Effector memory CD4-positive, alpha-beta T cell (primary cell): ENCODE results near the gene PLSCR3.

ENCODE experiments used
- DNase-seq, 3 donors: peaks; one replicate each; pipeline ENCODE4 v3.0.0-alpha.2; 2020
- H3K27ac ChIP-seq: 2 replicates; pipeline ENCODE4 v1.7.0; 2013; ENCODE audit warnings: mild to moderate bottlenecking, low read length, moderate library complexity; ENCODE audit not compliant: insufficient read depth, poor library complexity, severe bottlenecking
- H3K27me3 ChIP-seq: replicated peaks from 2 replicates; pipeline ENCODE4 v1.7.0; 2013; ENCODE audit warnings: mild to moderate bottlenecking, low read length; ENCODE audit not compliant: insufficient read depth, control insufficient read depth, poor library complexity, severe bottlenecking
- H3K36me3 ChIP-seq: 2 replicates; pipeline ENCODE4 v1.7.0; 2013; ENCODE audit warnings: mild to moderate bottlenecking, low read length, moderate library complexity; ENCODE audit not compliant: control insufficient read depth, insufficient read depth
- H3K4me1 ChIP-seq: 2 replicates; pipeline ENCODE4 v1.7.0; 2013; ENCODE audit warnings: low read length, mild to moderate bottlenecking; ENCODE audit not compliant: control insufficient read depth, insufficient read depth, poor library complexity, severe bottlenecking
- H3K4me3 ChIP-seq: 2 replicates; pipeline ENCODE4 v1.7.0; 2013; ENCODE audit warnings: low read length, low read depth, mild to moderate bottlenecking; ENCODE audit not compliant: insufficient read depth, poor library complexity, severe bottlenecking
- H3K9me3 ChIP-seq: 2 replicates; pipeline ENCODE4 v1.7.0; 2013; ENCODE audit warnings: mild to moderate bottlenecking, low read length, moderate library complexity; ENCODE audit not compliant: control insufficient read depth

Gene PLSCR3

GRCh38 chr17:7426896-7427489 lies 32.7 kb upstream of the PLSCR3 start:
- Histone ChIP-seq H3K36me3 (no peaks in the 10 kb centered on the region), H3K4me1 (no peaks in the 10 kb centered on the region), H3K4me3 (no peak overlapping the region), H3K27ac (no peak overlapping the region), H3K9me3 (no peaks in the 10 kb centered on the region), H3K27me3 (no peaks in the 10 kb centered on the region)
- no peak for DNase-seq

- H3K27ac ChIP-seq, result no peak overlapping the region
- H3K4me1 ChIP-seq, result no peaks in the 10 kb centered on the region
- no peaks in the 10 kb centered on the region for H3K9me3 ChIP-seq
- DNase-seq, result no peak
- H3K4me3 ChIP-seq, result no peak overlapping the region
- no peaks in the 10 kb centered on the region for H3K36me3 ChIP-seq
- no peaks in the 10 kb centered on the region for H3K27me3 ChIP-seq
Measured at GRCh38 chr17:7426203-7426863, 32.0 kb upstream of the PLSCR3 start.

- no peak for DNase-seq
- Histone ChIP-seq H3K27ac (no peak overlapping the region), H3K4me1 (no peaks in the 10 kb centered on the region), H3K9me3 (no peaks in the 10 kb centered on the region), H3K27me3 (no peaks in the 10 kb centered on the region), H3K36me3 (no peaks in the 10 kb centered on the region), H3K4me3 (no peak overlapping the region)
Measured at GRCh38 chr17:7425756-7426155, 31.4 kb upstream of the PLSCR3 start.

GRCh38 chr17:7425316-7425715 lies 31.0 kb upstream of the PLSCR3 start, which contains the start of gene SPEM2:
Gene SPEM2, plus strand, starts transcription at chr17:7425616. Its CDS starts 73 bp downstream, at chr17:7425689.
- Histone ChIP-seq H3K27ac (no peak within 1 kb of the TSS), H3K4me3 (no peak within 1 kb of the TSS), H3K9me3 (no peaks in the 10 kb centered on the region), H3K27me3 (no peaks in the 10 kb centered on the region), H3K4me1 (no peaks in the 10 kb centered on the region), H3K36me3 (no peaks in the 10 kb centered on the region)
- DNase-seq, result no peak

- no peak for DNase-seq
- H3K36me3 ChIP-seq, result no peaks in the 10 kb centered on the region
- no peak overlapping the region for H3K4me3 ChIP-seq
- H3K9me3 ChIP-seq, result no peaks in the 10 kb centered on the region
- no peaks in the 10 kb centered on the region for H3K4me1 ChIP-seq
- no peaks in the 10 kb centered on the region for H3K27me3 ChIP-seq
- no peak overlapping the region for H3K27ac ChIP-seq
Measured at GRCh38 chr17:7423679-7424078, 29.4 kb upstream of the PLSCR3 start.

GRCh38 chr17:7421186-7421585 lies 26.9 kb upstream of the PLSCR3 start:
- Histone ChIP-seq H3K9me3 (no peaks in the 10 kb centered on the region), H3K27ac (no peak overlapping the region), H3K36me3 (no peaks in the 10 kb centered on the region), H3K4me1 (no peaks in the 10 kb centered on the region), H3K4me3 (no peak overlapping the region), H3K27me3 (no peaks in the 10 kb centered on the region)
- DNase-seq, result no peak

- Histone ChIP-seq H3K27ac (no peak within 1 kb of the TSS), H3K4me3 (no peak within 1 kb of the TSS), H3K9me3 (no peaks in the 10 kb centered on the region), H3K27me3 (no peaks in the 10 kb centered on the region), H3K4me1 (no peaks in the 10 kb centered on the region), H3K36me3 (no peaks in the 10 kb centered on the region)
- DNase-seq, result no peak
Measured at GRCh38 chr17:7419819-7420610, 25.7 kb upstream of the PLSCR3 start, which contains the start of gene SPEM1. Gene SPEM1, plus strand, starts transcription at chr17:7420324. Its CDS starts 61 bp downstream, at chr17:7420385.

GRCh38 chr17:7418472-7419152 lies 24.3 kb upstream of the PLSCR3 start:
- Histone ChIP-seq H3K27me3 (no peaks in the 10 kb centered on the region), H3K4me3 (no peak overlapping the region), H3K36me3 (no peaks in the 10 kb centered on the region), H3K4me1 (no peaks in the 10 kb centered on the region), H3K9me3 (no peaks in the 10 kb centered on the region), H3K27ac (no peak overlapping the region)
- DNase-seq, result no peak

- Histone ChIP-seq H3K27me3 (no peaks in the 10 kb centered on the region), H3K27ac (no peak overlapping the region), H3K9me3 (no peaks in the 10 kb centered on the region), H3K4me1 (no peaks in the 10 kb centered on the region), H3K4me3 (no peak overlapping the region), H3K36me3 (no peaks in the 10 kb centered on the region)
- no peak for DNase-seq
Measured at GRCh38 chr17:7417056-7417655, 22.8 kb upstream of the PLSCR3 start.
